ENCODE results near the gene PTPRK. TPM values are rescaled to one million over a fixed set of nuclear protein-coding genes. Genes with fewer than 3 reads are reported as not detected.

Gene PTPRK
- total RNA-seq, 1 donor from 2014 or later: 1.9 TPM

GRCh38 chr6:128156321-128157111 lies 363.9 kb downstream of the PTPRK start:
- intact Hi-C loops (cut with micrococcal nuclease): no loop called here

- intact Hi-C loops (cut with micrococcal nuclease): no loop called here
Observed at GRCh38 chr6:128155826-128156225, 364.6 kb downstream of the PTPRK start.

GRCh38 chr6:128152551-128152950 lies 367.8 kb downstream of the PTPRK start:
- intact Hi-C loops (cut with micrococcal nuclease): no loop called here

GRCh38 chr6:128150376-128150775 lies 370.0 kb downstream of the PTPRK start:
- intact Hi-C loops (cut with micrococcal nuclease): no loop called here

- intact Hi-C loops (cut with micrococcal nuclease): no loop called here
Observed at GRCh38 chr6:128149796-128150195, 370.6 kb downstream of the PTPRK start.

- intact Hi-C loops (cut with micrococcal nuclease): no loop called here
Observed at GRCh38 chr6:128144320-128144719, 376.1 kb downstream of the PTPRK start.

- intact Hi-C loops (cut with micrococcal nuclease): no loop called here
Observed at GRCh38 chr6:128141932-128142331, 378.5 kb downstream of the PTPRK start.

- intact Hi-C loops (cut with micrococcal nuclease): no loop called here
Observed at GRCh38 chr6:128139519-128139918, 380.9 kb downstream of the PTPRK start.

- intact Hi-C loops (cut with micrococcal nuclease): no loop called here
Observed at GRCh38 chr6:128138694-128139093, 381.7 kb downstream of the PTPRK start.

GRCh38 chr6:128135325-128135724 lies 385.1 kb downstream of the PTPRK start:
- intact Hi-C loops (cut with micrococcal nuclease): no loop called here

GRCh38 chr6:128131566-128131965 lies 388.8 kb downstream of the PTPRK start:
- intact Hi-C loops (cut with micrococcal nuclease): no loop called here

- intact Hi-C loops (cut with micrococcal nuclease): no loop called here
Observed at GRCh38 chr6:128131036-128131435, 389.4 kb downstream of the PTPRK start.

GRCh38 chr6:128129679-128130078 lies 390.7 kb downstream of the PTPRK start:
- intact Hi-C loops (cut with micrococcal nuclease): no loop called here

- intact Hi-C loops (cut with micrococcal nuclease): no loop called here
Observed at GRCh38 chr6:128127650-128128049, 392.7 kb downstream of the PTPRK start.

GRCh38 chr6:128124713-128125112 lies 395.7 kb downstream of the PTPRK start:
- intact Hi-C loops (cut with micrococcal nuclease): no loop called here

GRCh38 chr6:128121610-128122009 lies 398.8 kb downstream of the PTPRK start:
- intact Hi-C loops (cut with micrococcal nuclease): no loop called here

GRCh38 chr6:128121190-128121589 lies 399.2 kb downstream of the PTPRK start:
- intact Hi-C loops (cut with micrococcal nuclease): no loop called here

- intact Hi-C loops (cut with micrococcal nuclease): no loop called here
Observed at GRCh38 chr6:128118401-128118800, 402.0 kb downstream of the PTPRK start.

- intact Hi-C loops (cut with micrococcal nuclease): no loop called here
Observed at GRCh38 chr6:128117916-128118315, 402.5 kb downstream of the PTPRK start.

- intact Hi-C loops (cut with micrococcal nuclease): loop anchor here (5.0 kb wide), 1 partner anchor 143 kb away; no protein-coding TSS in a partner anchor
Observed at GRCh38 chr6:128114164-128114563, 406.2 kb downstream of the PTPRK start.

- intact Hi-C loops (cut with micrococcal nuclease): loop anchor here (5.0 kb wide), 1 partner anchor 145 kb away; no protein-coding TSS in a partner anchor
Observed at GRCh38 chr6:128112494-128112893, 407.9 kb downstream of the PTPRK start.

- intact Hi-C loops (cut with micrococcal nuclease): loop anchor here (5.0 kb wide), 1 partner anchor 146 kb away; no protein-coding TSS in a partner anchor
Observed at GRCh38 chr6:128111096-128111495, 409.3 kb downstream of the PTPRK start.

- intact Hi-C loops (cut with micrococcal nuclease): no loop called here
Observed at GRCh38 chr6:128107682-128108081, 412.7 kb downstream of the PTPRK start.
